ENCODE results near the gene MET. TPM values are rescaled to one million over a fixed set of nuclear protein-coding genes. Genes with fewer than 3 reads are reported as not detected.
A peak's percentile ranks its signal among the peaks of the same experiment; 100 is the strongest.

The MET gene
- total and polyA plus RNA-seq, 4 donors = 10.2 to 41.9 (median 25.4) TPM

DNA sequence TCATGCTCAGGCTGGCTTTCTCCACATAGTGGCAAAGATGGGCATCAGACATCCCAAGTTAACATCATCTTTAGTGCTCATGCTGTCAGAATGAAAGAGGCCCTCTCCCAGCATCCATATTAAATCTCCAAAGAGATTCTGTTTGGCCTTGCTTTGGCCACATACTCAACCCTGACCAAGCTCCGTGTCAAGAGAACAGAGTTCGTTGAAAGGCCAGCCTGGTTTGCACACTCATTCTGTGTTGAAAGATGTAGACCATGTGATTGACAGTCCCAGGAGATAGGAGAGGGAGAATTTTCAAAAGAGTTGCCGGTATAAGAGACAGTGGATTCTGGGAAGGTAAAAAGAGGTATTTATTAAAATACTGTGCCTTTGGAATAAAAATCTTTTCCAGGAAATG, 19.7 kb downstream of the MET start:
- TF ChIP-seq JUND (IDR thresholded peaks at IDR 0.05) (peak in 1 of 2 donors; percentile 34), TAF1 (conservative IDR thresholded peaks at IDR 0.05) (no peak), SP1 (IDR thresholded peaks at IDR 0.05) (peak; percentile 49), EGR1 (IDR thresholded peaks at IDR 0.05; ENCODE audit: low read depth in 2 of 2) (no peak), RAD21 (IDR thresholded peaks at IDR 0.05) (peak in 1 of 2 donors; percentile 38), ATF3 (IDR thresholded peaks at IDR 0.05) (no peak), FOXA2 (IDR thresholded peaks at IDR 0.05) (no peak), HNF4G (IDR thresholded peaks at IDR 0.05) (no peak), NR2F2 (IDR thresholded peaks at IDR 0.05) (no peak), GABPA (IDR thresholded peaks at IDR 0.05 in 1 of 2, conservative IDR thresholded peaks at IDR 0.05 in 1 of 2) (no peak), YY1 (IDR thresholded peaks at IDR 0.05) (no peak), CTCF (IDR thresholded peaks at IDR 0.05; ENCODE audit: low read depth, low read length, missing input control) (no peak), RXRA (IDR thresholded peaks at IDR 0.05) (peak; percentile 83 to 91), FOXA1 (IDR thresholded peaks at IDR 0.05) (peak; percentile 18), HNF4A (conservative IDR thresholded peaks at IDR 0.05) (peak; percentile 54)
- TF ChIP-seq, protein P1, sequence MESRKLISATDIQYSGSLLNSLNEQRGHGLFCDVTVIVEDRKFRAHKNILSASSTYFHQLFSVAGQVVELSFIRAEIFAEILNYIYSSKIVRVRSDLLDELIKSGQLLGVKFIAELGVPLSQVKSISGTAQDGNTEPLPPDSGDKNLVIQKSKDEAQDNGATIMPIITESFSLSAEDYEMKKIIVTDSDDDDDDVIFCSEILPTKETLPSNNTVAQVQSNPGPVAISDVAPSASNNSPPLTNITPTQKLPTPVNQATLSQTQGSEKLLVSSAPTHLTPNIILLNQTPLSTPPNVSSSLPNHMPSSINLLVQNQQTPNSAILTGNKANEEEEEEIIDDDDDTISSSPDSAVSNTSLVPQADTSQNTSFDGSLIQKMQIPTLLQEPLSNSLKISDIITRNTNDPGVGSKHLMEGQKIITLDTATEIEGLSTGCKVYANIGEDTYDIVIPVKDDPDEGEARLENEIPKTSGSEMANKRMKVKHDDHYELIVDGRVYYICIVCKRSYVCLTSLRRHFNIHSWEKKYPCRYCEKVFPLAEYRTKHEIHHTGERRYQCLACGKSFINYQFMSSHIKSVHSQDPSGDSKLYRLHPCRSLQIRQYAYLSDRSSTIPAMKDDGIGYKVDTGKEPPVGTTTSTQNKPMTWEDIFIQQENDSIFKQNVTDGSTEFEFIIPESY (IDR thresholded peaks at IDR 0.05) = no peak
- TF ChIP-seq, protein P2, sequence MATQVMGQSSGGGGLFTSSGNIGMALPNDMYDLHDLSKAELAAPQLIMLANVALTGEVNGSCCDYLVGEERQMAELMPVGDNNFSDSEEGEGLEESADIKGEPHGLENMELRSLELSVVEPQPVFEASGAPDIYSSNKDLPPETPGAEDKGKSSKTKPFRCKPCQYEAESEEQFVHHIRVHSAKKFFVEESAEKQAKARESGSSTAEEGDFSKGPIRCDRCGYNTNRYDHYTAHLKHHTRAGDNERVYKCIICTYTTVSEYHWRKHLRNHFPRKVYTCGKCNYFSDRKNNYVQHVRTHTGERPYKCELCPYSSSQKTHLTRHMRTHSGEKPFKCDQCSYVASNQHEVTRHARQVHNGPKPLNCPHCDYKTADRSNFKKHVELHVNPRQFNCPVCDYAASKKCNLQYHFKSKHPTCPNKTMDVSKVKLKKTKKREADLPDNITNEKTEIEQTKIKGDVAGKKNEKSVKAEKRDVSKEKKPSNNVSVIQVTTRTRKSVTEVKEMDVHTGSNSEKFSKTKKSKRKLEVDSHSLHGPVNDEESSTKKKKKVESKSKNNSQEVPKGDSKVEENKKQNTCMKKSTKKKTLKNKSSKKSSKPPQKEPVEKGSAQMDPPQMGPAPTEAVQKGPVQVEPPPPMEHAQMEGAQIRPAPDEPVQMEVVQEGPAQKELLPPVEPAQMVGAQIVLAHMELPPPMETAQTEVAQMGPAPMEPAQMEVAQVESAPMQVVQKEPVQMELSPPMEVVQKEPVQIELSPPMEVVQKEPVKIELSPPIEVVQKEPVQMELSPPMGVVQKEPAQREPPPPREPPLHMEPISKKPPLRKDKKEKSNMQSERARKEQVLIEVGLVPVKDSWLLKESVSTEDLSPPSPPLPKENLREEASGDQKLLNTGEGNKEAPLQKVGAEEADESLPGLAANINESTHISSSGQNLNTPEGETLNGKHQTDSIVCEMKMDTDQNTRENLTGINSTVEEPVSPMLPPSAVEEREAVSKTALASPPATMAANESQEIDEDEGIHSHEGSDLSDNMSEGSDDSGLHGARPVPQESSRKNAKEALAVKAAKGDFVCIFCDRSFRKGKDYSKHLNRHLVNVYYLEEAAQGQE (IDR thresholded peaks at IDR 0.05) = peak; percentile 16
- TF ChIP-seq, protein P3, sequence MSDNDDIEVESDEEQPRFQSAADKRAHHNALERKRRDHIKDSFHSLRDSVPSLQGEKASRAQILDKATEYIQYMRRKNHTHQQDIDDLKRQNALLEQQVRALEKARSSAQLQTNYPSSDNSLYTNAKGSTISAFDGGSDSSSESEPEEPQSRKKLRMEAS (IDR thresholded peaks at IDR 0.05) = no peak
- Histone ChIP-seq H3K36me3 (ENCODE audit: control insufficient read depth in 4 of 4, insufficient read depth in 3 of 4, low read depth in 1 of 4, low read length in 3 of 4) (peaks cover 0 to 8% (median 0%) of the 10 kb centered on the region in 4 donors), H3K27me3 (ENCODE audit: control insufficient read depth in 4 of 4, insufficient read depth in 4 of 4, low read length in 3 of 4) (no peaks in the 10 kb centered on the region), H3K9ac (ENCODE audit: low read depth in 1 of 2, low read length in 2 of 2) (no peak overlapping the region), H3K4me3 (ENCODE audit: low read depth in 1 of 3, low read length in 3 of 3) (no peak overlapping the region), H3K4me1 (ENCODE audit: control insufficient read depth in 4 of 4, insufficient read depth in 4 of 4, low read length in 3 of 4) (peaks cover 11 to 18% (median 14%) of the 10 kb centered on the region in 4 donors), H3K9me3 (ENCODE audit: control insufficient read depth in 4 of 4, low read length in 3 of 4) (no peaks in the 10 kb centered on the region), H3K27ac (ENCODE audit: low read depth in 1 of 2, low read length in 2 of 2) (peak overlapping the region in 1 of 2 donors; percentile 13)
- 45% methylated on average over 3 of the region's 3 CpGs for WGBS
- DNase-seq (ENCODE audit: low spot score) = no peak
